Pulmonary artery endothelial cell (primary cell): ENCODE results near the gene PABPN1L. TPM values are rescaled to one million over a fixed set of nuclear protein-coding genes. Genes with fewer than 3 reads are reported as not detected.

Experiments
- DNase-seq: peaks from one replicate; pipeline ENCODE4 v3.0.0-alpha.2; 2011; ENCODE audit warnings: low read depth, low spot score
- total RNA-seq: library from RNA; depleted of rRNA; stranded (reverse); fragments of >200 nt; gene quantifications from 2 replicates; pipeline ENCODE4 v1.2.3, GENCODE V29; 2014

The PABPN1L gene
- total RNA-seq, 1 donor from 2014 or later: not detected

DNA sequence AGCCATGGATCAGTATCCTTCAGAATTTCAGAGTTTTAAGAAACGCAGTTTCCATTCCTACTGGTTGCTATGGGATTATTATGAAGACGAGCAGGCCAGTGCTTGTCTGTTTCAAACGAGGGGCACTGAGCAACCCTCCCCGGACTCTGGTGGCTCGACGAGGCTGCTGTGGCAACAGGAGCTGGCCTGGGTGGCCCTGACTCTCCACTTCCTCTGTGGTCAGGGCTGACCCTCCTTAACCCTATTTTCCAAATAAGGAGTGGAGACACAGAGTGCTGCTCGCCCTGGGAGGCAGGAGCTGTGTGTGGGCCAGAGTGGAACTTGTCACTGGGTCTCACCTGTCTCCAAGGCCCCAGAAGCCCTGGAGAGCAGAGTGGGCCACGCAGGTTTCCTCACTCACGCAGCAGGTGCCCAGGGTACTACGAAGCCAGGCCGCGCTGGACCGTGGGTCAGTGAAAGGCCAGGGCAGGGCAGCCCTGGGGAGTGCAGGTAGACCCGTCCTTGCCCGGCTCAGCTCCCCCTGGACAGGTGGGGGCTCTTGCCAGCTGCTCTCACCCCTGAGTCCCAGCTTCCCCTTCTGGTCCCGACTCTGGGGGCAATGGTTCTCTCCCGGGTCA is 13.0 kb downstream of the PABPN1L start:
- no peak for DNase-seq

DNA sequence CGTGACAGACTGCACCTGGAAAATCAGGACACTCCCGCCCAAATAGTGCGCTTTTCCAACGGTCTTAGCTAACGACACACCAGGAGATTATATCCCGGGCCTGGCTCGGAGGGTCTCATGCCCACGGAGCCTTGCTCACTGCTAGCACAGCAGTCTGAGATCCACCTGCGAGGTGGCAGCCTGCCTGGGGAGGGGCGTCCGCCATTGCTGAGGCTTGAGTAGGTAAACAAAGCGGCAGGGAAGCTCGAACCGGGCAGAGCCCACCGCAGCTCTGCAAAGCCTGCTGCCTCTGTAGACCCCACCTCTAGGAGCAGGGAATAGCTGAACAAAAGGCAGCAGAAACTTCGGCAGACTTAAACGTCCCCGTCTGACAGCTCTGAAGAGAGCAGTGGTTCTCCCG is 14.8 kb downstream of the PABPN1L start:
- no peak for DNase-seq

DNA sequence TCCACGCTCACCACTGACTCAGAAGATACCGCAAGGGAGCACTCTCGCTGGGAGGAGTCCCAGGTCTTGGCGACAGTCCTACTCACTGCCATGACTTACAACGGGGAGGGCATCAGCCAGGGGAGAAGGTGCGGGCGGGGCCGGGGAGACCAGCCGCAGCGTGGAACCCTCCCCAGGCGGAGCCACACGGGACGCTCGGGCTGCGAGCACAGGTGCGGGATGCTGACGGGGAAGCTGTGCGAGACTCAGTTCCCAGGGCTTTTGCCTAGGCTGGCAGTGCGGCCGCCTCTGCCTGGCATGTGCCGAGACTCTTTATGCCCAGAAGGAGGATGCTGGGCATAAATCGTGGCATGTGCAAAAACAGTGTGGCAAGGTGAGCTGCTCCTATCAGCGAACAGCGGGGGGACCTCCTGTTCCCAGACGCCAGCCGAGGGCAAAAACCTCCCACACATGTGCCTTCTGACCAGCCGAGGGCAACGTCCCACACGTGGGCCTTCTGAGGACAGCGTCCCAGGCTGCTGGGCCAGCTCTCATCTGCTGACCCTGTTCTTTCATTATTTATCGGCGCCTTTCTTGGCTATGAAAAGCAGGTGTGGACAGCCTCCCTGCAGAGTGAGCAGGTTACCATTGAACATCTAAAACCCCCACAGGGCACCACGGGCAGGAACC is 15.8 kb downstream of the PABPN1L start:
- no peak for DNase-seq

DNA sequence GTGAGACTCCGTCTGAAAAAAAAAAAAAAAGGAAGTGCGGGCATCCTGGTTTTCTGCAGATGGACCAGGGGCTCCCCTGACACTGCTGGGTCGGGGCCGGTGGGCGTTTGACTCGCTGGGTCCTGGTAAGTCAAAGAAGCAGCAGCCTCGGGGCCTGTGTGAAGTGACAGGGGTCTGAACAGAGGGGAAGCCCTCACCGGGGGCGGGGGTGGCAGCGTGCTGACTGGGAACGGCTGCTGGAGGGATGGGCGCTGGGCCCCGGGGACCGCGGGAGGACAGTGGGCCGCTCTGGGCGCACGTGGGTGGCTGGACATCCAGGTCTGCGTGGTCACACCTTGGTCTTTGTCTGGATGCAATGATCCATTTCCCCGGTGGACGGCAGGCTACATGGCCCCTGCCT is 17.9 kb downstream of the PABPN1L start:
- no peak for DNase-seq

DNA sequence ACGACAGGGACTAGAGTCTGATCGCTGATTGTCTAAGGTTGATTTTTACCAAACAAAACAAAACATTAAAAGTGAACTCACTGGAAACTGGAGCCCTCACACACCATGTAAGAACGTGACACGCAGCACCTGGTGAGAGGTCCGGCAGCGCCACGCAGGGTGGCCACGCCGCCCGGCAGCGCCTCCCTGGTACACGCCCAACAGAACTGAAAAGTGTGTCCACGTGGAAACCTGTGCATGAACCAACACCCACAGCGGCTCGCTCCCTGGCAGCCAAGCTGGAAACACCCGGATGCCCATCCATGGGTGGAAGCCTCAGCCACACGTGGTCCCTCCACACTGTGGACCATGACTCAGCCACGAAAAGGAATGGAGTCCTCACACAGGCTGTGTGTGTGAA is 18.8 kb downstream of the PABPN1L start:
- DNase-seq: no peak

DNA sequence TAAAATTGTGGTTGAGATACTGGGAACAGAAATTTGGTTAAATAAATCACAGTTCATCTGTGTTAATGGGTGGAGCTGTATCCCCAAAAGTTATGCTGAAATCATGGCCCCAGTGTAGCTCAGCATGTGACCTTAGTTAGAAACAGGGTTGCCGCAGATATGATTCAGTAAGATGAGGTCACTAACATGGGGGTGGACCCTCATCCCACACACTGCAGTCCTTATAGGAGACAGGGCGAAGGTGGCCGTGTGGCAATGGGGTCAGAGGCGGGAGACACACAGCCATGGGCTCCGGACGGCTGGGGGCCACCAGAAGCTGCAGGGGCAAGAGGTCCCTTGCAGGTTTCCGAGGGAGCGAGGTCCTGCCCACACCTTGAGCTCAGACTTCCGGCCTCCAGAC is 20.4 kb downstream of the PABPN1L start:
- DNase-seq: no peak

DNA sequence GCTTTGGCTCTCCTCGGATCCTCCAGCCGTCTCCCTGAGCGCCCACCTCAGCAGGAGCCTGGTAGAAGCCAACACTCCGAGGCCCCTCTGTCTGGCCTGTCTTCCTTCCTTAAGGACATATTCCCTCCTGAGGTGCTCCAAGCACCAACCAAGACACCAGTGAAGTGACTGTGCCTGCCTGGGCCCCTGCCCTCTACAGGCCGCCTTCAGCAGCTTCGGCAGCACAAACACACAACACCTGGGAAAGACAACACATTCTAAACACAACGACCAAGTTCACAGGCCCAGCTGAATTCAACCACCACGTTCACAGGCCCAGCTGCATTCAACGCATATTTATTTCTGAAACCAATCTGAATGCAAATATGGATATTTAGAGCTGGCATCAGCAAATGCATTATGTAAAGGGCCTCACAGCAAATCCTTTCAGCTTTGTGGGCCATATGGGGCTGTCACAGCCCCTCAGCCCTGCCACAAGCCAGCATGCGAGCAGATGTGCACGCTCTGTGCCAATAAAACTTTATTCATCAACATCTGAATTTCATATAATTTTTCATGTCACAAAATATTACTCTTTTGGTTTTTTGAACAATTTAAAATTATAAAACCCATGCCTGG is 21.9 kb downstream of the PABPN1L start:
- no peak for DNase-seq

DNA sequence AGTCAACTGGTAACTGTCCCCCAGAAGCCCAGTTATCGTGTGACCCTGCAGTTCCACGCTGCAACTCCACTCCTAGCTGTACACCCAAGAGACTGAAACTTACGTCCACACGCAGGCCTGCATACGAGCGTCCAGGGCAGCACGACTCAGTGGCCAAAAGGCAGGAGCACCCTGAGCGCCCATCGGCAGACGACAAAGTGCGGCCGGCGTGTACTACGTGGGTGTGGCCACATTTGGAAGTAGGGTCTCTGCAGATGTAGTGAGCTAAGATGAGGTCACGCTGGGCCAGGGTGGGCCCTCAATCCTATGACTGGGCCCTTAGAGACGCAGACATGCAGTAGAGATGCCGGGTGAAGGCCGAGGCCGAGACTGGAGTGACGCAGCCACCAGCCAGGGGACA is 23.2 kb downstream of the PABPN1L start:
- DNase-seq: no peak

DNA sequence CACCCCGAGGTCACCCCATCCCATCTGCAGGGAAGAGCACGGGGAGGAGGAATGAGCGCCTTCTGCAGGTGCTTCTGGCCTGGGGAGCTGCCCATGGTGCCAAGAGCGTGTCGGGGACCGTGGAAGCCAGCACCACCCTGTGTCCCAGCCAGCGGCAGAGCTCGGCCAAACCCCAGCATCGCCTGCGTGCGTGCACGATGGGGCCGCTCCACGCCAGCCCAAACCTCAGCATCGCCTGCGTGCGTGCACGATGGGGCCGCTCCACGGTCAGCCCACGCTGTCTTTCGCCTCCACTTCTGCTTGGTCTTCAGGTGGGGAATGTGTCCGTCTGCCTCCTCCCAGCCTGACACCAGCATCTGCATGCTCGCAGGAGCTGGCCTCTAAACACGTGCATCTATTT is 23.7 kb downstream of the PABPN1L start:
- DNase-seq: no peak

DNA sequence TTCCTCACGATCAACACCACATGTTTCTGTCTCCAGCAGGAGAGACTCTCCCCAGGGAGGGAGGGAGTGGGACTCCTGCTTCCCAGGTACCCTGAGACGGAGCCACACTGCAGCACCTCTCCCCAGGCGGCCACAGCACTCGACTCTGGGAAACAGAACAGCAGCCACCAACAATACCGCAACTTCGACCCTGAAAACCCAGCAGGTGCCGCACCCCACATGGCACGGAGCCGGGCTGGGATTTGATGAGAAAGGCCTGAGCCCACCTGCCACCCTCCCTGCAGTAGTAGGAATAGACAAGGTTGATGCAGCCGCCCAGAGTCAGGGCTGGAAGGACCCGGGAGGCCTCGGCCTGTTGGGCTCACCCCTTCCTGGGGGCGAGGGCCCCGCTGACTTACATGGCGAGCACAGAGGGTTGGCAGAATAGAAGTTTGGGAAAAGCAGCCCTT is 24.1 kb downstream of the PABPN1L start:
- no peak for DNase-seq

DNA sequence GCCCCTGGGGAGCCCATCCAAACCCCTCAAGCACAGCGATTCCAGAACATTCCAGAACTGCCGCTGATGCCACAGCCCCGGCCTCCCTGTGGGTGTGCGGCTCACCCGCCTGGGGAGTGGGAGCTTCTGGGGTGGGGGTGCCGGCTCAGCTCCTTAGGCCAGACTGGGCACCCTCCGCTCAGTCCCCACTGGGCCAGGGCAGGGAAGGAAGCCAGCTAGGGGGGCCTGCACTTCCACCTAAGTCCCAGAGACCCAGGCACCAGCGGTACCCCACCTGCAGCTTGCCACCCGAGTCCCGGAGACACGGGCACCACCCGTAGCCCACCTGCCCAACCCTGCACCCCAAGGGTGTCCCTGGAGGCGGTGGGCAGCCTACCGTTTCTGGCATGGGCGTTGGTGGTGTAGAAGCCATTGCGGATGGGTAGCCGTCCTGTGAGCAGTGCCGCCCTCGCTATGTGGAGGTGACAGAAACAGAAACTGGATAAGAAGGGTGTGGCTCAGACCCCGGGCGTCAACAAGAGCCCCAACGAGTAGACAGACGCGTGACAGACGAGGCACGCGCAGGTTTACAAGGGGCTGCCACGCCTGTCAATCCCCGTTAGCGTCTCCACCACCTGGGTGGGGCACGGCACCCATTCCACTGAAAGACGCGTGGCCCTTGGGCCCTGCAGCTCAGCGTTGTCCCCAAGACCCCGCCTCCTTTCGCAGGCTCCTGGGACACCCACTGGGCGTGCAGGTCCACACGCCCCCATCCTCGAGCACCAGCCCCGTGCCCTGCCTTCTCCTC is 24.7 kb downstream of the PABPN1L start:
- no peak for DNase-seq

DNA sequence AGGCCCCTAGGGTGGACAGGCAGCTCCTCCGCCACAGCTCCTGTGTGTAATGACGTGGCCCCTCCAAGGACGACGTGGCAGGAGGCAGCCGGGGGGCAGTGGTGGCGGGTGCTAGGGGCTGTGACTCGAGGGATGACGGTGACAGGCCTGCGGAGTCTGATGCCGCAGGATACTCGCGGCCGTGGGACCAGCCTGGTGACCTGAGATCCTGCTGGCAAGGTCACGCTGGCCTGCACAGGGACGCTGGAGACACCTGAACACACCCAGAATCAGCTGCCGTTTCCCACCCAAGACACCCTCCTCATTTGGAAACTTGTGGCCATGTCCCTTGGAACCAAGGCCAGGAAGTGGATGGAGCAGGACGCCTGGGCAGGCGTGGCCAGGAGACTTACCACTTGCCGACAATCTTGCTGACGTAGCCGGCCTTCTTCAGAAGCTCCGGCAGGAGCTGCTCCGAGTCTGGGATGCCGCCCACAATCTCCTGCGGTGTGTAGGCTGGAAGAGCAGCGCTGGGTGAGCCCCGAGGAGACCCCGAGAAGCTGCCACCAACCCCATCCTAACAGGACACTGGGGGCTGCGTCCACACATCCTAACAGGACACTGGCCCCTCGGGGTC is 25.8 kb downstream of the PABPN1L start:
- no peak for DNase-seq

DNA sequence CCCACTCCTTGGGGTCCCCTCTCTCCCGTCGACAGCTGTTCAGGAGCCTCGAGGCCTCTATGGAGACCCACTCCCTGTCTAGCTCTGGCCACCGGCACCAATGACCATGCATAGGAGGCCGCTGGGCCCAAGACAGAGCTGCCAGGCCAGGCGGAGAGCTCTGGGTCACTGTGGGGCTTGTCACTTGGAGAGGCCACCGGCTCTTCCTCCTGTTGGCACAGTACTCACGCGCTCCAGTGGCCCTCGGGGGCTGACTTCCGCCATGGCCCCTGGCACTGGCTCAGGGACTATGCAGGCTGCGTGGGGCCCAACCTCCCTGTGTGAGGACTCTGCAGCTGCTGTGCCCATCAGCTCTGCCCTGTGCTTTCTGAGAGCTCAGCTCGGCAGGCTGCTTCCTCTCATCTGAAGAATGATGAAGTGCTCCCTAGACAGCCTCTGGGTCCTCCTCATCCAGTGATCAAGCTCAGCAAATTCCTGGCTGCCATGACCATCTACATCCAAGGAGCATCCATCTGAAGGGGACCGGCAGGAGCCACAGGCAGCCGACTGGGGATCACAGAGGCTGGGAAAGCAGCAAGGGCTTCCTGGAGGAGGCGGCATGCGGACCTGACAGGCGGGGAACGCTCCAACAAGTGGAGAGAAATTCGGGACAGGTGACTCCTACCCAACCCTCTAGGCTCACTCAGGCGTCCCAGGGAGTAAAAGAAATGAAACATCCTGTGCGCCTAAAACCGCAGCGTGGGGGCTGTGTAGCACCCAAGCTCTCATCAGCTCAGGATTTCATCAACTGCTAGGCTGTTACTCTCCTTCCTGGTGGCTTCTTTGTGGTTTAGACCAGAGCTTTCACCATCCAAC is 26.5 kb downstream of the PABPN1L start:
- no peak for DNase-seq

DNA sequence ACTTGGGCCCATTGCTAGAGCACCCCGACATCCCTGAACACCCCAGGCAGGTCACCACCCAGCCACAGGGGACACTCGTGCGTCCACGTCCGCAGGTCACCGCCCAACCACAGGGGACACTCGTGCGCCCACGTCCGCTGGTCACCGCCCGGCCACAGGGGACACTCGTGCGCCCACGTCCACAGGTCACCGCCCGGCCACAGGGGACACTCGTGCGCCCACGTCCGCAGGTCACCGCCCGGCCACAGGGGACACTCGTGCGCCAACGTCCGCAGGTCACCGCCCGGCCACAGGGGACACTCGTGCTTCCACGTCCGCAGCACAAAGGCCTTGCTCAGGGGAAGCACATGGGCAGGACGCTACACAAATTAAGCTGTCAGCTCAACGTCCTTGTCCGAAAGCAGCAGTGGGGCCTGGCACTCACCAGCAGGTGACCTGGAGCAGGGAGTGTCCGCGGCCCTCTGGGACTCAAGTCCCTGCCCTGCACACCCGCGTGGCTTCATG is 27.4 kb downstream of the PABPN1L start:
- no peak for DNase-seq

DNA sequence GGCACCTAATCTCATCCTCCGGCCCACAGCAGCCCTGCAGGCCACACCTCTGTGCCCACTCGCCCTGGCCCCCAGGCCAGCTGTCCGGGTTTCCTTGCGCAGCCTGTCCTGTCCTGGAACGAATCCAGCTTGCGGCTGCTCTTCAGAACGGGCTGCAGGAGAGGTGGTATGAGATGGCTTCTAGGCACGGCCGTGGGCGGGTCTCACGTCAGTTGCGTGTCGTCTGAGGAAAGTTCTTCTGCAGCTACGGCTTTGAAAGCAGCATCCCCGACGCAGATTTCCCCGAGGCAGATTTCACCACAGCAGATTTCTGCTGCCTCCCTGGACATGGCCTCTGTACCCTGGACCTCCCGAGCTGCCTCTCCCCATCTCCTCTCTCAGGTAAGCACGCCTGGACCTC is 27.9 kb downstream of the PABPN1L start:
- no peak for DNase-seq

DNA sequence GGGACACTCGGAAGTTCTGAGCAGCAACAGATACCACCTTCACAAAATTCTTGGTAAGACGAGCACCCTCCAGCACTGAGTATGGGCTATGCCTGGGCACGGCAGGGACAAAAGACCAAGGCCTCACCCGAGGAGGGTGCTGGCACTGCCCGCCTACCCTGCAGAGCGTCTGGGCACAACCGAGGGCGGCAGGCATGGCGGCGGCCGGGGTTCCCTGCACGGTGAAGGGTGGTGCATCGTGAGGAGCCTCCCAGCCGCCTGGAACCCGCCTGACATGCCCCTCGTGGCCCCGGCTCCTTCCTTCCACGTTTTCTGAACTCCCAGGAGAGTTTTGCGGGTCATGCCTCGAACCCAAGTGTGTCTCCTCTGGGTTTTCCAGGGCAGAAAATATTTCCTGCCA is 28.7 kb downstream of the PABPN1L start:
- no peak for DNase-seq

DNA sequence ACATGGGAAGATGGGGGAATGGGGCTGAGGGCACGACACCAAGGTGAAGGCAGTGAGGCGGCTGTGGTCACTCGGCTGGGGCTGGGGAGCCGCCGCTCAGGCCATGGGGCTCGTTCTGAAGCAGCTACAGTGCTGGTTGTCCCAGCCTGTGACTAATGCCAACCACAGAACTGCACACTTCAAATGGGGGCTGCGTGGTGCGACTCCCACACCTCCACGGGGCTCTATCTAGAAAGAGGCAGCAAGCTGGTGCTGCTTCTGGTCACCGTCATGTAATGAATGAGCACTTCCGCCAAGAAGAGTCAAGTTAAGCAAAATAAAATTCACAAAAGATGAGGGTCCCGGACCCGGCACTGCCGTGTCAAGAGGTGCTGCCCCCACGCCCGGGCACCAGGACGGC is 29.7 kb downstream of the PABPN1L start:
- no peak for DNase-seq

DNA sequence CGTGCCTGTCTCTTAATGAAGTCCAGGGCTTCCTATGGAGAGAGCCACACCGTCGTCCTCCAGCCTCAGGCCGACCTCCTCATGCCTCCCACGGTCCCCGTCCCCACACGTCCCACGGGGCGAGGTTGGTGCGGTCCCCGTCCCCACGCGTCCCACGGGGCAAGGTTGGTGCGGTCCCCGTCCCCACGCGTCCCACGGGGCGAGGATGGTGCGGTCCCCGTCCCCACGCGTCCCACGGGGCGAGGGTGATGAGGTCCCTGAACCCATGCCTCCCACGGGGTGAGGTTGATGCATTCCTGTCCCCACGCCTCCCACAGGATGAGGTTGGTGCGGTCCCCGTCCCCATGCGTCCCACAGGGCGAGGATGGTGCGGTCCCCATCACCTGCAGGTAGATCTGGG is 30.6 kb downstream of the PABPN1L start:
- no peak for DNase-seq

DNA sequence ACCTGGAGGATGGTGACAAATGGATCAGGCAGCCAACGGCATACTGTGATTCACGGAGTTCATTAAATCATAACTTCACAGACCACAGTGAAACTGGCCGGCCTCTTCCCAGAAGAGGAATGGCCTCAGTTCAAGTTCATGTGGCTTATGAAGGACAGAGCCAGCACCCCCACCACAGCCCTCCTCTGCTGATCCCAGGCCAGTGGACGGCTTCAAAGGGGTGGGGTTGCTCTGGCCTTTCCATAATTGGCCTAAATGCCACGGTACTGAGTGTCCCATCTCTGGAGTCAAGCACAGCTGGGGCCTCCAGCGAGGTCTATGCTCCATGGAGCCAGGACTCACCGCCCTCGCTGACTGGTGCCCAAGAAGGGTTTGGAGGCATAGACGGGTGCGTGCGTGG is 31.1 kb downstream of the PABPN1L start:
- no peak for DNase-seq

DNA sequence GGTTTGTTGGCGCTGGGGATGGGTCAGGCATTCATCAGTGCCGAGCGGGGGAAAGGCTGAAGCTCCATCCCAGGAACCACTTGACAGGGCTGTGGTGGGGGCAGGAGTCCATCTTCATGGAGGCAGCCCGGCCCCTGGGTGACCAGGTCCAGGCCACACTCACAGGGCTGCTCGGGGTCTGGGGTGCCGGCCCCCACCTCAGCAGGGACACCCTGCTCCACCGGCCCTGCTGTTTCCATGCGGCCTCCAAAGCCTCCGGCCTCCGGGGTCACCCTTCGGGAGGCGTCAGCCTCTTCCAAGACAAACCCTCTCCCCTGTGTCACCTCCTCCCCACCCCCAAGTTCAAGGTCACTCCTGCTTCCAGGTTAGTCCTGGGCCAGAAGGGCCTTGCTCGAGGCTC is 31.8 kb downstream of the PABPN1L start:
- DNase-seq: no peak

DNA sequence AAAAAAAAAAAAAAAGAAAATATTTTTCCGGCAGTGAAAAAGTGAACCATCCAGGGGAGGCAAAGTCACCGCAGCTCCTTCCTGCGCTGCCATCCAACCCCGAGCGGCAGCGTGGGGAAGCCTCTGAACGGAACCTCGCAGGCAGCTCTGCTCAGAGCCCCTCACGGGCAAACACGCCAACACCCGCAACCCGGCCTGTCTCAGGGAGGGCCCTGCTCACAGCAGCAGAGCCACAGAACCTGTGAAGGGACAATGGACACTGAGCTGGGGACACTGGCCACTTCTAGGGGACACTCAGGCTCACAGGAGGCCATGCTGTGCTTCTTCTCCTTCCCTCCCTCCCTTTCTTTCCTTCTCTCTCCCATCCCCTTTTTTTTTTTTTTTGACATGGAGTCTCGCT is 33.4 kb downstream of the PABPN1L start:
- DNase-seq: no peak
